SK-N-SH treated with all-trans-retinoic acid at 6 μM for 48 hours (cell line): ENCODE data around the gene UAP1.

Source experiments
- ATAC-seq: fragments of 200-7000 bp; cut with Tn5 transposase; 3 replicates; pipeline ENCODE4 v1.9.1; 2020; ENCODE audit warnings: mild to moderate bottlenecking, moderate library complexity
- ARNTL ChIP-seq: fragments of 450-650 bp; formaldehyde crosslinking; IDR thresholded peaks from 2 replicates; pipeline ENCODE4 v1.5.0; 2020; ENCODE audit warnings: low read depth, mild to moderate bottlenecking, moderate library complexity, borderline replicate concordance
- BACH2 ChIP-seq: fragments of 250-450 bp; sonication (Bioruptor Pico); IDR thresholded peaks from 2 replicates; pipeline ENCODE4 v1.9.0; 2021; ENCODE audit warnings: mild to moderate bottlenecking, borderline replicate concordance
- CSDC2 ChIP-seq: fragments of 250-450 bp; sonication (Bioruptor Pico); IDR thresholded peaks from 2 replicates; pipeline ENCODE4 v1.5.0; 2020; ENCODE audit warnings: mild to moderate bottlenecking, moderate library complexity
- ESRRG ChIP-seq: fragments of 250-450 bp; sonication (Bioruptor Pico); IDR thresholded peaks from 2 replicates; pipeline ENCODE4 v1.6.1; 2021; ENCODE audit warnings: mild to moderate bottlenecking
- GLIS3 ChIP-seq: fragments of 250-450 bp; sonication (Bioruptor Pico); IDR thresholded peaks from 2 replicates; pipeline ENCODE4 v1.5.0; 2020; ENCODE audit warnings: mild to moderate bottlenecking, moderate library complexity
- PPARA ChIP-seq: fragments of 250-450 bp; sonication (Bioruptor Pico); IDR thresholded peaks from 2 replicates; pipeline ENCODE4 v1.5.0; 2020; ENCODE audit warnings: mild to moderate bottlenecking, borderline replicate concordance
- RARB ChIP-seq: fragments of 250-450 bp; sonication (Bioruptor Pico); IDR thresholded peaks from 2 replicates; pipeline ENCODE4 v1.8.0; 2021; ENCODE audit warnings: mild to moderate bottlenecking, moderate library complexity
- SNAI2 ChIP-seq: fragments of 250-450 bp; sonication (Bioruptor Pico); IDR thresholded peaks from 2 replicates; pipeline ENCODE4 v1.5.0; 2020; ENCODE audit warnings: mild to moderate bottlenecking, moderate library complexity
- TOX ChIP-seq: fragments of 250-450 bp; sonication (Bioruptor Pico); IDR thresholded peaks from 2 replicates; pipeline ENCODE4 v1.8.0; 2021; ENCODE audit warnings: mild to moderate bottlenecking, moderate library complexity, borderline replicate concordance
- ZC3H10 ChIP-seq: fragments of 250-450 bp; sonication (Bioruptor Pico); IDR thresholded peaks from 2 replicates; pipeline ENCODE4 v1.5.1; 2021; ENCODE audit warnings: mild to moderate bottlenecking, moderate library complexity
- ZFP3 ChIP-seq: fragments of 250-450 bp; sonication (Bioruptor Pico); IDR thresholded peaks from 2 replicates; pipeline ENCODE4 v1.5.0; 2020; ENCODE audit warnings: mild to moderate bottlenecking, moderate library complexity
- ZFP30 ChIP-seq: fragments of 450-650 bp; formaldehyde crosslinking; IDR thresholded peaks from 2 replicates; pipeline ENCODE4 v1.5.0; 2022; ENCODE audit warnings: mild to moderate bottlenecking, moderate library complexity
- ZNF565 ChIP-seq: fragments of 450-650 bp; formaldehyde crosslinking; conservative IDR thresholded peaks from 2 replicates; pipeline ENCODE4 v1.5.0; 2020; ENCODE audit warnings: low read depth, mild to moderate bottlenecking, moderate library complexity
- ZNF70 ChIP-seq: fragments of 450-650 bp; formaldehyde crosslinking; IDR thresholded peaks from 2 replicates; pipeline ENCODE4 v1.5.0; 2020; ENCODE audit warnings: mild to moderate bottlenecking, moderate library complexity
- ZNF8 ChIP-seq: fragments of 450-650 bp; formaldehyde crosslinking; IDR thresholded peaks from 2 replicates; pipeline ENCODE4 v1.5.0; 2020; ENCODE audit warnings: mild to moderate bottlenecking, moderate library complexity
- TF ChIP-seq, protein P1 (sequence below): fragments of 250-450 bp; sonication (Bioruptor Pico); IDR thresholded peaks from 2 replicates; pipeline ENCODE4 v1.5.0; 2020; ENCODE audit warnings: mild to moderate bottlenecking, moderate library complexity
- TF ChIP-seq, protein P2 (sequence below): fragments of 250-450 bp; sonication (Bioruptor Pico); IDR thresholded peaks from 2 replicates; pipeline ENCODE4 v1.5.1; 2021; ENCODE audit warnings: mild to moderate bottlenecking, moderate library complexity
- TF ChIP-seq, protein P3 (sequence below): fragments of 250-450 bp; sonication (Bioruptor Pico); IDR thresholded peaks from 2 replicates; pipeline ENCODE4 v1.8.0; 2020; ENCODE audit warnings: mild to moderate bottlenecking, moderate library complexity, borderline replicate concordance
- TF ChIP-seq, protein P4 (sequence below): fragments of 250-450 bp; sonication (Bioruptor Pico); IDR thresholded peaks from 2 replicates; pipeline ENCODE4 v1.8.0; 2021; ENCODE audit warnings: low read depth, mild to moderate bottlenecking, moderate library complexity, borderline replicate concordance
- TF ChIP-seq, protein P5 (sequence below): fragments of 250-450 bp; sonication (Bioruptor Pico); IDR thresholded peaks from 2 replicates; pipeline ENCODE4 v1.5.1; 2020; ENCODE audit warnings: low read depth, mild to moderate bottlenecking, moderate library complexity

UAP1 gene

DNA sequence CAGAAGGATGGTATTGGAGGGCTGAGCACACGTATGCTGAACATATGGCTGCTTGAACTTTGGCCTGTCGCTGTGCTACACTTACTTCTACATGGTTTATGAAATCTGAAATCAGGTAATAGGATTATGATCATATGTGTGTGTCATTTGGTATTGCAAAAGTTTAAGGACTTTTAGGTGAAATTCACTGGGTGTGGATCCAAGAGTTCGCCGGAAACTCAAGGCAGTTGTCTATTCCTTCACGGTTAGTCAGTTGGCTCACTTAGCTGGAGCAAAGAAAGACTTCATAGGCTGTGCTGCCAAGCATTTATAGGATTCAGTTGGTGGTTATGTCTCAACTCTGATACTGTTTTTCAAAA lies 927 bp downstream of the UAP1 start:
- TF ChIP-seq RARB (no peak), PPARA (CRISPR knock-in tag) (no peak), ZFP30 (CRISPR knock-in tag) (no peak), ARNTL (CRISPR knock-in tag) (no peak), ESRRG (CRISPR knock-in tag) (no peak), TOX (CRISPR knock-in tag) (no peak), SNAI2 (no peak), BACH2 (CRISPR knock-in tag) (no peak), ZC3H10 (CRISPR knock-in tag) (no peak), ZNF565 (CRISPR knock-in tag) (no peak), CSDC2 (CRISPR knock-in tag) (no peak), ZFP3 (no peak)
- TF ChIP-seq, protein P1, sequence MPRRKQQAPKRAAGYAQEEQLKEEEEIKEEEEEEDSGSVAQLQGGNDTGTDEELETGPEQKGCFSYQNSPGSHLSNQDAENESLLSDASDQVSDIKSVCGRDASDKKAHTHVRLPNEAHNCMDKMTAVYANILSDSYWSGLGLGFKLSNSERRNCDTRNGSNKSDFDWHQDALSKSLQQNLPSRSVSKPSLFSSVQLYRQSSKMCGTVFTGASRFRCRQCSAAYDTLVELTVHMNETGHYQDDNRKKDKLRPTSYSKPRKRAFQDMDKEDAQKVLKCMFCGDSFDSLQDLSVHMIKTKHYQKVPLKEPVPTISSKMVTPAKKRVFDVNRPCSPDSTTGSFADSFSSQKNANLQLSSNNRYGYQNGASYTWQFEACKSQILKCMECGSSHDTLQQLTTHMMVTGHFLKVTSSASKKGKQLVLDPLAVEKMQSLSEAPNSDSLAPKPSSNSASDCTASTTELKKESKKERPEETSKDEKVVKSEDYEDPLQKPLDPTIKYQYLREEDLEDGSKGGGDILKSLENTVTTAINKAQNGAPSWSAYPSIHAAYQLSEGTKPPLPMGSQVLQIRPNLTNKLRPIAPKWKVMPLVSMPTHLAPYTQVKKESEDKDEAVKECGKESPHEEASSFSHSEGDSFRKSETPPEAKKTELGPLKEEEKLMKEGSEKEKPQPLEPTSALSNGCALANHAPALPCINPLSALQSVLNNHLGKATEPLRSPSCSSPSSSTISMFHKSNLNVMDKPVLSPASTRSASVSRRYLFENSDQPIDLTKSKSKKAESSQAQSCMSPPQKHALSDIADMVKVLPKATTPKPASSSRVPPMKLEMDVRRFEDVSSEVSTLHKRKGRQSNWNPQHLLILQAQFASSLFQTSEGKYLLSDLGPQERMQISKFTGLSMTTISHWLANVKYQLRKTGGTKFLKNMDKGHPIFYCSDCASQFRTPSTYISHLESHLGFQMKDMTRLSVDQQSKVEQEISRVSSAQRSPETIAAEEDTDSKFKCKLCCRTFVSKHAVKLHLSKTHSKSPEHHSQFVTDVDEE (CRISPR knock-in tag): no peak
- TF ChIP-seq, protein P2, sequence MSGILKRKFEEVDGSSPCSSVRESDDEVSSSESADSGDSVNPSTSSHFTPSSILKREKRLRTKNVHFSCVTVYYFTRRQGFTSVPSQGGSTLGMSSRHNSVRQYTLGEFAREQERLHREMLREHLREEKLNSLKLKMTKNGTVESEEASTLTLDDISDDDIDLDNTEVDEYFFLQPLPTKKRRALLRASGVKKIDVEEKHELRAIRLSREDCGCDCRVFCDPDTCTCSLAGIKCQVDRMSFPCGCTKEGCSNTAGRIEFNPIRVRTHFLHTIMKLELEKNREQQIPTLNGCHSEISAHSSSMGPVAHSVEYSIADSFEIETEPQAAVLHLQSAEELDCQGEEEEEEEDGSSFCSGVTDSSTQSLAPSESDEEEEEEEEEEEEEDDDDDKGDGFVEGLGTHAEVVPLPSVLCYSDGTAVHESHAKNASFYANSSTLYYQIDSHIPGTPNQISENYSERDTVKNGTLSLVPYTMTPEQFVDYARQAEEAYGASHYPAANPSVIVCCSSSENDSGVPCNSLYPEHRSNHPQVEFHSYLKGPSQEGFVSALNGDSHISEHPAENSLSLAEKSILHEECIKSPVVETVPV (CRISPR knock-in tag): no peak
- TF ChIP-seq, protein P3, sequence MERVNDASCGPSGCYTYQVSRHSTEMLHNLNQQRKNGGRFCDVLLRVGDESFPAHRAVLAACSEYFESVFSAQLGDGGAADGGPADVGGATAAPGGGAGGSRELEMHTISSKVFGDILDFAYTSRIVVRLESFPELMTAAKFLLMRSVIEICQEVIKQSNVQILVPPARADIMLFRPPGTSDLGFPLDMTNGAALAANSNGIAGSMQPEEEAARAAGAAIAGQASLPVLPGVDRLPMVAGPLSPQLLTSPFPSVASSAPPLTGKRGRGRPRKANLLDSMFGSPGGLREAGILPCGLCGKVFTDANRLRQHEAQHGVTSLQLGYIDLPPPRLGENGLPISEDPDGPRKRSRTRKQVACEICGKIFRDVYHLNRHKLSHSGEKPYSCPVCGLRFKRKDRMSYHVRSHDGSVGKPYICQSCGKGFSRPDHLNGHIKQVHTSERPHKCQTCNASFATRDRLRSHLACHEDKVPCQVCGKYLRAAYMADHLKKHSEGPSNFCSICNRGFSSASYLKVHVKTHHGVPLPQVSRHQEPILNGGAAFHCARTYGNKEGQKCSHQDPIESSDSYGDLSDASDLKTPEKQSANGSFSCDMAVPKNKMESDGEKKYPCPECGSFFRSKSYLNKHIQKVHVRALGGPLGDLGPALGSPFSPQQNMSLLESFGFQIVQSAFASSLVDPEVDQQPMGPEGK (CRISPR knock-in tag): no peak
- ATAC-seq: peak; percentile 18

DNA sequence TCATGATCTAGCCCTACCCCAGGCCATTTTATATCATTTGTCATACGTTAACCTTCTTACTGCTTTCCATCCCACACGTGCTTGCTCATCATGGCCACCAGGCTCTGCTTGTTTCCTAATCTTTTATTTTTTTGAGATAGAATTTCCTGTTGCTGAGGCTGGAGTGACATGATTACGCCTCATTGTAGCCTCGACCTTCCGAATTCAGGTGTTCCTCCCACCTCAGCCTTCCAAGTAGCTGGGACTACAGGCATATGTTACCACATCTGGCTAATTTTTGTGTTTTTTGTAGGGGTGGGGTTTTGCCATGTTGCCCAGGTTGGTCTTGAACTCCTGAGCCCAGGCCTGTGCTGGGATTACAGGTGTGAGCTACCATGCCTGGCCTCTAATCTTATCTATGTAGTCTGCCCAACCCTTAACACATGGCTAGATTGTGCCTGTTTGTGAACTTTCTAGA lies 3.3 kb downstream of the UAP1 start:
- TF ChIP-seq GLIS3 (CRISPR knock-in tag) (no peak), ARNTL (CRISPR knock-in tag) (no peak), TOX (CRISPR knock-in tag) (no peak), ZC3H10 (CRISPR knock-in tag) (no peak), RARB (no peak), BACH2 (CRISPR knock-in tag) (no peak), ZNF70 (no peak), ZNF8 (CRISPR knock-in tag) (no peak), SNAI2 (no peak), ESRRG (CRISPR knock-in tag) (no peak)
- TF ChIP-seq, protein P3 (CRISPR knock-in tag): no peak
- TF ChIP-seq, protein P4, sequence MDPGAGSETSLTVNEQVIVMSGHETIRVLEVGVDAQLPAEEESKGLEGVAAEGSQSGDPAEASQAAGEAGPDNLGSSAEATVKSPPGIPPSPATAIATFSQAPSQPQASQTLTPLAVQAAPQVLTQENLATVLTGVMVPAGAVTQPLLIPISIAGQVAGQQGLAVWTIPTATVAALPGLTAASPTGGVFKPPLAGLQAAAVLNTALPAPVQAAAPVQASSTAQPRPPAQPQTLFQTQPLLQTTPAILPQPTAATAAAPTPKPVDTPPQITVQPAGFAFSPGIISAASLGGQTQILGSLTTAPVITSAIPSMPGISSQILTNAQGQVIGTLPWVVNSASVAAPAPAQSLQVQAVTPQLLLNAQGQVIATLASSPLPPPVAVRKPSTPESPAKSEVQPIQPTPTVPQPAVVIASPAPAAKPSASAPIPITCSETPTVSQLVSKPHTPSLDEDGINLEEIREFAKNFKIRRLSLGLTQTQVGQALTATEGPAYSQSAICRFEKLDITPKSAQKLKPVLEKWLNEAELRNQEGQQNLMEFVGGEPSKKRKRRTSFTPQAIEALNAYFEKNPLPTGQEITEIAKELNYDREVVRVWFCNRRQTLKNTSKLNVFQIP: no peak
- TF ChIP-seq, protein P2 (CRISPR knock-in tag): no peak
- TF ChIP-seq, protein P5, sequence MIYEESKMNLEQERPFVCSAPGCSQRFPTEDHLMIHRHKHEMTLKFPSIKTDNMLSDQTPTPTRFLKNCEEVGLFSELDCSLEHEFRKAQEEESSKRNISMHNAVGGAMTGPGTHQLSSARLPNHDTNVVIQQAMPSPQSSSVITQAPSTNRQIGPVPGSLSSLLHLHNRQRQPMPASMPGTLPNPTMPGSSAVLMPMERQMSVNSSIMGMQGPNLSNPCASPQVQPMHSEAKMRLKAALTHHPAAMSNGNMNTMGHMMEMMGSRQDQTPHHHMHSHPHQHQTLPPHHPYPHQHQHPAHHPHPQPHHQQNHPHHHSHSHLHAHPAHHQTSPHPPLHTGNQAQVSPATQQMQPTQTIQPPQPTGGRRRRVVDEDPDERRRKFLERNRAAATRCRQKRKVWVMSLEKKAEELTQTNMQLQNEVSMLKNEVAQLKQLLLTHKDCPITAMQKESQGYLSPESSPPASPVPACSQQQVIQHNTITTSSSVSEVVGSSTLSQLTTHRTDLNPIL (CRISPR knock-in tag): no peak
- no peak for ATAC-seq
